Sigmoid colon (tissue), 4 donors: ENCODE results near the gene IGDCC3.

Experiments used
- EP300 ChIP-seq, 4 donors: sonication (generic); formaldehyde crosslinking; IDR thresholded peaks; one replicate each; pipeline ENCODE4 v1.6.1; 2017; ENCODE audit warnings: antibody characterized with exemption in 4 of 4
- POLR2AphosphoS5 ChIP-seq, 4 donors: sonication (generic); formaldehyde crosslinking; IDR thresholded peaks; one replicate each; pipeline ENCODE4 v1.6.1; 2017; ENCODE audit warnings: antibody characterized with exemption in 4 of 4
- TF ChIP-seq, protein P1 (sequence below), 4 experiments: fragments of 450-650 bp in 3 of 4; fragments of 200-600 bp in 1 of 4; IDR thresholded peaks; one replicate each; pipeline ENCODE4 v1.5.1; 2016 to 2019; ENCODE audit warnings: antibody characterized with exemption in 4 of 4, mild to moderate bottlenecking in 3 of 4, moderate library complexity in 2 of 4

DNA sequence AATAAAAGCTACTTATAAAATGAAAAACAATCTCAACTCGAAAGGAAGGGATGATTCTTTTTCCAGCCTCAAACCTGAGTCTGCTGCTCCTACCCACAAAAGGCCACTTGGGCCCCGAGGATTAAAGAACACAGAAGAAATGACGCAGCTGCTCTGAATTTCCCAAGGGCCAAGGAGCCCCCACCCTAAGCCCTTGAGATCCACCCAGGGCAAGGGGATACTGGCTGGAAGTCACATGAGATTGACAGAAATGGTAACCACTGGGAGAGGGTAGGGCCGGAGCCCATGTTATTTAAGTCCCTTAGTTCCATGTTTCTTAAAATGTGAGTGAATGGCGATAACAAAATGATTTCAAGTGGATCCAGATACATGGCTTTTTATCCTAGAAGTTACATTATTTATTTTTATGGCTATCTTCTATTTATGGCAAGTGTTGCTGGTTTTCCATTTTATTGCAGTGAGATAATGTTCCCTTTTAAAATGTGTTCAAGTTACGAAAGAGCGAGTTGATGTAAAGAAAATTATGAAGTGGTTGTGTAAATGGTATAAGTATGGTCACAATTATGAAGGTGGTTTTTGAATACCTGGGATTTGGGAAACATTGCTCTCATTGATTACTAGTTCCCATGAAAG lies 28.1 kb upstream of the IGDCC3 start:
- TF ChIP-seq, protein P1, sequence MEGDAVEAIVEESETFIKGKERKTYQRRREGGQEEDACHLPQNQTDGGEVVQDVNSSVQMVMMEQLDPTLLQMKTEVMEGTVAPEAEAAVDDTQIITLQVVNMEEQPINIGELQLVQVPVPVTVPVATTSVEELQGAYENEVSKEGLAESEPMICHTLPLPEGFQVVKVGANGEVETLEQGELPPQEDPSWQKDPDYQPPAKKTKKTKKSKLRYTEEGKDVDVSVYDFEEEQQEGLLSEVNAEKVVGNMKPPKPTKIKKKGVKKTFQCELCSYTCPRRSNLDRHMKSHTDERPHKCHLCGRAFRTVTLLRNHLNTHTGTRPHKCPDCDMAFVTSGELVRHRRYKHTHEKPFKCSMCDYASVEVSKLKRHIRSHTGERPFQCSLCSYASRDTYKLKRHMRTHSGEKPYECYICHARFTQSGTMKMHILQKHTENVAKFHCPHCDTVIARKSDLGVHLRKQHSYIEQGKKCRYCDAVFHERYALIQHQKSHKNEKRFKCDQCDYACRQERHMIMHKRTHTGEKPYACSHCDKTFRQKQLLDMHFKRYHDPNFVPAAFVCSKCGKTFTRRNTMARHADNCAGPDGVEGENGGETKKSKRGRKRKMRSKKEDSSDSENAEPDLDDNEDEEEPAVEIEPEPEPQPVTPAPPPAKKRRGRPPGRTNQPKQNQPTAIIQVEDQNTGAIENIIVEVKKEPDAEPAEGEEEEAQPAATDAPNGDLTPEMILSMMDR (IDR thresholded peaks at IDR 0.05) = no peak
- TF ChIP-seq EP300 (IDR thresholded peaks at IDR 0.05) (no peak), POLR2AphosphoS5 (IDR thresholded peaks at IDR 0.05) (no peak)
